ENCODE results near the gene ZSCAN12.

- TF ChIP-seq POLR2A (IDR thresholded peaks at IDR 0.05): no peak
- no peak for TF ChIP-seq CTCF (IDR thresholded peaks at IDR 0.05)
Measured at GRCh38 chr6:28333599-28334018, 65.9 kb downstream of the ZSCAN12 start.
